Right lobe of liver (tissue), 6 donors: ENCODE measurements around the gene VAC14. TPM values are rescaled to one million over a fixed set of nuclear protein-coding genes. Genes with fewer than 3 reads are reported as not detected.

ENCODE experiments used
- ATAC-seq, 4 donors: fragments of 200-7000 bp; cut with Tn5 transposase; one replicate each; pipeline ENCODE4 v1.9.1; 2020; ENCODE audit warnings: mild to moderate bottlenecking in 4 of 4, moderate library complexity in 4 of 4
- DNase-seq, 3 donors: peaks; one replicate each; pipeline ENCODE4 v3.0.0-alpha.2; 2020
- H3K27ac ChIP-seq, 3 donors: fragments of 200-600 bp; one replicate each; pipeline ENCODE4 v1.8.0; 2022
- H3K27me3 ChIP-seq, 2 donors: fragments of 200-600 bp; one replicate each; pipeline ENCODE4 v1.8.0; 2022
- H3K36me3 ChIP-seq, 4 donors: fragments of 200-600 bp; sonication (generic) in 1 of 4; one replicate each; pipeline versions ENCODE4 v1.5.1 to v1.8.0; 2017 to 2022; ENCODE audit warnings: control low read depth in 1 of 4
- H3K4me1 ChIP-seq, 4 donors: fragments of 200-600 bp; sonication (generic) in 1 of 4; one replicate each; pipeline versions ENCODE4 v1.5.1 to v1.8.0; 2017 to 2022; ENCODE audit warnings: control low read depth in 1 of 4
- H3K4me3 ChIP-seq, 3 donors: fragments of 200-600 bp; one replicate each; pipeline ENCODE4 v1.8.0; 2022
- H3K9me3 ChIP-seq, 4 donors: fragments of 200-600 bp; sonication (generic) in 1 of 4; one replicate each; pipeline versions ENCODE4 v1.5.1 to v1.8.0; 2017 to 2022; ENCODE audit warnings: control low read depth in 1 of 4
- POLR2A ChIP-seq: fragments of 450-650 bp; IDR thresholded peaks from one replicate; pipeline ENCODE4 v1.6.1; 2017; ENCODE audit warnings: antibody characterized with exemption, mild to moderate bottlenecking
- WGBS: methylation state at CpG from one replicate; pipeline ENCODE4 v1.1.6; 2018; ENCODE audit warnings: low coverage, low lambda C conversion rate; ENCODE audit not compliant: insufficient coverage; ENCODE audit errors: missing lambda C conversion rate; 5-methylcytosine and 5-hydroxymethylcytosine counted together
- intact Hi-C, 2 donors: fragments of 100-400 bp; cut with DNase I; formaldehyde crosslinking; loops; one replicate each; pipeline versions ENCODE4 v1.11.2 to v1.14.1; 2022
- total RNA-seq, 6 experiments: library from RNA; depleted of rRNA in 2 of 6; stranded (reverse); fragments of >200 nt in 2 of 6; fragmentation: NEBNext Ultra II Directional in 3 of 6; extraction: Animal tissue kit (Norgen Biotek cat#: 25700) in 3 of 6; gene quantifications; one replicate each; pipeline versions ENCODE4 v1.1.0 to v1.2.4, GENCODE V29; 2016 to 2023
- TF ChIP-seq, protein P1 (sequence below), 4 donors: fragments of 200-600 bp in 3 of 4; fragments of 450-650 bp in 1 of 4; IDR thresholded peaks; one replicate each; pipeline versions ENCODE4 v1.5.1 to v1.8.0; 2016 to 2022; ENCODE audit warnings: antibody characterized with exemption in 4 of 4, mild to moderate bottlenecking in 2 of 4
- donor health status: DM: no; HTN: yes; CAD: no.
- donor health status: DM: no; HTN: no; CAD: no.
- donor health status: DM: no; HTN: no; CAD: no.
- donor health status: DM: no; HTN: yes; CAD: no.
- donor health status: DM: no; HTN: yes; CAD: no.

The VAC14 gene
- total RNA-seq, 6 experiments from 2014 or later = 14.3 to 40.2 (median 23.4) TPM

- intact Hi-C loops = no loop called here
- Histone ChIP-seq H3K9me3 (no peaks in the 10 kb centered on the region), H3K4me1 (no peaks in the 10 kb centered on the region), H3K27ac (no peak overlapping the region), H3K4me3 (no peak overlapping the region), H3K36me3 (peaks cover 0 to 30% (median 19%) of the 10 kb centered on the region in 4 donors), H3K27me3 (no peaks in the 10 kb centered on the region)
- 41% methylated on average over 5 of the region's 7 CpGs for WGBS
- ATAC-seq = peak in 3 of 4 donors; percentile 8 to 47 (median 9)
- DNase-seq = no peak
- no peak for TF ChIP-seq POLR2A
- TF ChIP-seq, protein P1, sequence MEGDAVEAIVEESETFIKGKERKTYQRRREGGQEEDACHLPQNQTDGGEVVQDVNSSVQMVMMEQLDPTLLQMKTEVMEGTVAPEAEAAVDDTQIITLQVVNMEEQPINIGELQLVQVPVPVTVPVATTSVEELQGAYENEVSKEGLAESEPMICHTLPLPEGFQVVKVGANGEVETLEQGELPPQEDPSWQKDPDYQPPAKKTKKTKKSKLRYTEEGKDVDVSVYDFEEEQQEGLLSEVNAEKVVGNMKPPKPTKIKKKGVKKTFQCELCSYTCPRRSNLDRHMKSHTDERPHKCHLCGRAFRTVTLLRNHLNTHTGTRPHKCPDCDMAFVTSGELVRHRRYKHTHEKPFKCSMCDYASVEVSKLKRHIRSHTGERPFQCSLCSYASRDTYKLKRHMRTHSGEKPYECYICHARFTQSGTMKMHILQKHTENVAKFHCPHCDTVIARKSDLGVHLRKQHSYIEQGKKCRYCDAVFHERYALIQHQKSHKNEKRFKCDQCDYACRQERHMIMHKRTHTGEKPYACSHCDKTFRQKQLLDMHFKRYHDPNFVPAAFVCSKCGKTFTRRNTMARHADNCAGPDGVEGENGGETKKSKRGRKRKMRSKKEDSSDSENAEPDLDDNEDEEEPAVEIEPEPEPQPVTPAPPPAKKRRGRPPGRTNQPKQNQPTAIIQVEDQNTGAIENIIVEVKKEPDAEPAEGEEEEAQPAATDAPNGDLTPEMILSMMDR (IDR thresholded peaks at IDR 0.05) = no peak
Observed at GRCh38 chr16:70660672-70661350, 140.1 kb downstream of the VAC14 start.

DNA sequence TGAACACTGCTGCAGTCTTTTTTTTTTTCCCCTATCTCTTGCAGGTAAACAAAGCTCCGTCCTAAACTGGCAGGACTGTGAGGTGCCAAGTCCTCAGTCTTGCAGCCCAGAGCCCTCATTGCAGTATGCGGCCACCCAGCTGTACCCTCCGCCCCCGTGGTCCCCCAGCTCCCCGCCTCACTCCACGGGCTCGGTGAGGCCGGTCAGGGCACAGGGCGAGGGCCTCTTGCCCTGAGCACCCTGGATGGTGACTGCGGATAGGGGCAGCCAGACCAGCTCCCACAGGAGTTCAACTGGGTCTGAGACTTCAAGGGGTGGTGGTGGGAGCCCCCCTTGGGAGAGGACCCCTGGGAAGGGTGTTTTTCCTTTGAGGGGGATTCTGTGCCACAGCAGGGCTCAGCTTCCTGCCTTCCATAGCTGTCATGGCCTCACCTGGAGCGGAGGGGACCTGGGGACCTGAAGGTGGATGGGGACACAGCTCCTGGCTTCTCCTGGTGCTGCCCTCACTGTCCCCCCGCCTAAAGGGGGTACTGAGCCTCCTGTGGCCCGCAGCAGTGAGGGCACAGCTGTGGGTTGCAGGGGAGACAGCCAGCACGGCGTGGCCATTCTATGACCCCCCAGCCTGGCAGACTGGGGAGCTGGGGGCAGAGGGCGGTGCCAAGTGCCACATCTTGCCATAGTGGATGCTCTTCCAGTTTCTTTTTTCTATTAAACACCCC is 140.8 kb downstream of the VAC14 start:
- intact Hi-C loops = no loop called here
- H3K9me3 ChIP-seq = no peaks in the 10 kb centered on the region
- no peaks in the 10 kb centered on the region for H3K27me3 ChIP-seq
- H3K36me3 ChIP-seq = peaks cover 0 to 23% (median 14%) of the 10 kb centered on the region in 4 donors
- peak in 1 of 4 donors; percentile 4 for ATAC-seq
- DNase-seq = no peak
- no peak overlapping the region for H3K27ac ChIP-seq
- no peaks in the 10 kb centered on the region for H3K4me1 ChIP-seq
- no peak overlapping the region for H3K4me3 ChIP-seq
- 20% methylated on average over 2 of the region's 16 CpGs for WGBS
- TF ChIP-seq, protein P1 (IDR thresholded peaks at IDR 0.05) = no peak
- no peak for TF ChIP-seq POLR2A

- Histone ChIP-seq H3K4me3 (no peak overlapping the region), H3K27me3 (no peaks in the 10 kb centered on the region), H3K9me3 (no peaks in the 10 kb centered on the region), H3K4me1 (no peaks in the 10 kb centered on the region), H3K27ac (no peak overlapping the region), H3K36me3 (peaks cover 0 to 17% (median 10%) of the 10 kb centered on the region in 4 donors)
- no CpG with 5 or more reads among the region's 12 CpGs for WGBS
- TF ChIP-seq, protein P1 (IDR thresholded peaks at IDR 0.05) = no peak
- TF ChIP-seq POLR2A = no peak
- intact Hi-C loops = no loop called here
- no peak for DNase-seq
- no peak for ATAC-seq
Observed at GRCh38 chr16:70659546-70659945, 141.4 kb downstream of the VAC14 start.

- Histone ChIP-seq H3K27me3 (no peaks in the 10 kb centered on the region), H3K4me3 (no peak overlapping the region), H3K4me1 (peaks cover 0 to 3% (median 0%) of the 10 kb centered on the region in 4 donors), H3K27ac (no peak overlapping the region), H3K36me3 (peaks cover 0 to 11% (median 6%) of the 10 kb centered on the region in 4 donors), H3K9me3 (no peaks in the 10 kb centered on the region)
- no peak for ATAC-seq
- intact Hi-C loops = no loop called here
- 65% methylated on average over 4 of the region's 5 CpGs for WGBS
- DNase-seq = no peak
- TF ChIP-seq POLR2A = no peak
- TF ChIP-seq, protein P1 (IDR thresholded peaks at IDR 0.05) = no peak
Observed at GRCh38 chr16:70658921-70659320, 142.0 kb downstream of the VAC14 start.
